ENCODE measurements around the gene DNAJC30.

- TF ChIP-seq, protein P1, sequence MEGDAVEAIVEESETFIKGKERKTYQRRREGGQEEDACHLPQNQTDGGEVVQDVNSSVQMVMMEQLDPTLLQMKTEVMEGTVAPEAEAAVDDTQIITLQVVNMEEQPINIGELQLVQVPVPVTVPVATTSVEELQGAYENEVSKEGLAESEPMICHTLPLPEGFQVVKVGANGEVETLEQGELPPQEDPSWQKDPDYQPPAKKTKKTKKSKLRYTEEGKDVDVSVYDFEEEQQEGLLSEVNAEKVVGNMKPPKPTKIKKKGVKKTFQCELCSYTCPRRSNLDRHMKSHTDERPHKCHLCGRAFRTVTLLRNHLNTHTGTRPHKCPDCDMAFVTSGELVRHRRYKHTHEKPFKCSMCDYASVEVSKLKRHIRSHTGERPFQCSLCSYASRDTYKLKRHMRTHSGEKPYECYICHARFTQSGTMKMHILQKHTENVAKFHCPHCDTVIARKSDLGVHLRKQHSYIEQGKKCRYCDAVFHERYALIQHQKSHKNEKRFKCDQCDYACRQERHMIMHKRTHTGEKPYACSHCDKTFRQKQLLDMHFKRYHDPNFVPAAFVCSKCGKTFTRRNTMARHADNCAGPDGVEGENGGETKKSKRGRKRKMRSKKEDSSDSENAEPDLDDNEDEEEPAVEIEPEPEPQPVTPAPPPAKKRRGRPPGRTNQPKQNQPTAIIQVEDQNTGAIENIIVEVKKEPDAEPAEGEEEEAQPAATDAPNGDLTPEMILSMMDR (IDR thresholded peaks at IDR 0.05 in 2 of 3, conservative IDR thresholded peaks at IDR 0.05 in 1 of 3; ENCODE audit: borderline replicate concordance in 1 of 3, insufficient read depth in 1 of 3, low read depth in 2 of 3, low read length in 2 of 3) = no peak
- TF ChIP-seq, protein P2, sequence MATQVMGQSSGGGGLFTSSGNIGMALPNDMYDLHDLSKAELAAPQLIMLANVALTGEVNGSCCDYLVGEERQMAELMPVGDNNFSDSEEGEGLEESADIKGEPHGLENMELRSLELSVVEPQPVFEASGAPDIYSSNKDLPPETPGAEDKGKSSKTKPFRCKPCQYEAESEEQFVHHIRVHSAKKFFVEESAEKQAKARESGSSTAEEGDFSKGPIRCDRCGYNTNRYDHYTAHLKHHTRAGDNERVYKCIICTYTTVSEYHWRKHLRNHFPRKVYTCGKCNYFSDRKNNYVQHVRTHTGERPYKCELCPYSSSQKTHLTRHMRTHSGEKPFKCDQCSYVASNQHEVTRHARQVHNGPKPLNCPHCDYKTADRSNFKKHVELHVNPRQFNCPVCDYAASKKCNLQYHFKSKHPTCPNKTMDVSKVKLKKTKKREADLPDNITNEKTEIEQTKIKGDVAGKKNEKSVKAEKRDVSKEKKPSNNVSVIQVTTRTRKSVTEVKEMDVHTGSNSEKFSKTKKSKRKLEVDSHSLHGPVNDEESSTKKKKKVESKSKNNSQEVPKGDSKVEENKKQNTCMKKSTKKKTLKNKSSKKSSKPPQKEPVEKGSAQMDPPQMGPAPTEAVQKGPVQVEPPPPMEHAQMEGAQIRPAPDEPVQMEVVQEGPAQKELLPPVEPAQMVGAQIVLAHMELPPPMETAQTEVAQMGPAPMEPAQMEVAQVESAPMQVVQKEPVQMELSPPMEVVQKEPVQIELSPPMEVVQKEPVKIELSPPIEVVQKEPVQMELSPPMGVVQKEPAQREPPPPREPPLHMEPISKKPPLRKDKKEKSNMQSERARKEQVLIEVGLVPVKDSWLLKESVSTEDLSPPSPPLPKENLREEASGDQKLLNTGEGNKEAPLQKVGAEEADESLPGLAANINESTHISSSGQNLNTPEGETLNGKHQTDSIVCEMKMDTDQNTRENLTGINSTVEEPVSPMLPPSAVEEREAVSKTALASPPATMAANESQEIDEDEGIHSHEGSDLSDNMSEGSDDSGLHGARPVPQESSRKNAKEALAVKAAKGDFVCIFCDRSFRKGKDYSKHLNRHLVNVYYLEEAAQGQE (IDR thresholded peaks at IDR 0.05; ENCODE audit: low read depth) = no peak
- TF ChIP-seq ZNF274 (IDR thresholded peaks at IDR 0.05; ENCODE audit: low read depth, low read length) (no peak), EZH2 (IDR thresholded peaks at IDR 0.05) (no peak), POLR2A (IDR thresholded peaks at IDR 0.05; ENCODE audit: borderline replicate concordance, extremely low read depth, insufficient read depth, insufficient read length) (no peak), ATF3 (IDR thresholded peaks at IDR 0.05) (no peak), EZH2phosphoT487 (IDR thresholded peaks at IDR 0.05; ENCODE audit: borderline replicate concordance) (no peak)
- TF ChIP-seq, protein P3, sequence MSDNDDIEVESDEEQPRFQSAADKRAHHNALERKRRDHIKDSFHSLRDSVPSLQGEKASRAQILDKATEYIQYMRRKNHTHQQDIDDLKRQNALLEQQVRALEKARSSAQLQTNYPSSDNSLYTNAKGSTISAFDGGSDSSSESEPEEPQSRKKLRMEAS (IDR thresholded peaks at IDR 0.05) = no peak
These were observed 13.3 kb downstream of the DNAJC30 start for GRCh38 chr7:73669858-73670385.

Measured in HCT116 (cell line).